SU-DHL-6 (cell line): ENCODE measurements around the gene DHRS13.

Experiments used
- CTCF ChIP-seq: fragments of 200-600 bp; sonication (generic); IDR thresholded peaks from one replicate; pipeline ENCODE4 v1.5.1; 2017; ENCODE audit warnings: antibody characterized with exemption, mild to moderate bottlenecking, low read length, moderate library complexity; ENCODE audit not compliant: insufficient read depth, poor library complexity, severe bottlenecking
- EZH2phosphoT487 ChIP-seq: fragments of 200-600 bp; sonication (generic), shearing (Covaris generic); conservative IDR thresholded peaks from 2 replicates; pipeline ENCODE4 v1.6.1; 2018; ENCODE audit warnings: mild to moderate bottlenecking, antibody characterized with exemption, low read length, moderate library complexity, mixed read lengths

DNA sequence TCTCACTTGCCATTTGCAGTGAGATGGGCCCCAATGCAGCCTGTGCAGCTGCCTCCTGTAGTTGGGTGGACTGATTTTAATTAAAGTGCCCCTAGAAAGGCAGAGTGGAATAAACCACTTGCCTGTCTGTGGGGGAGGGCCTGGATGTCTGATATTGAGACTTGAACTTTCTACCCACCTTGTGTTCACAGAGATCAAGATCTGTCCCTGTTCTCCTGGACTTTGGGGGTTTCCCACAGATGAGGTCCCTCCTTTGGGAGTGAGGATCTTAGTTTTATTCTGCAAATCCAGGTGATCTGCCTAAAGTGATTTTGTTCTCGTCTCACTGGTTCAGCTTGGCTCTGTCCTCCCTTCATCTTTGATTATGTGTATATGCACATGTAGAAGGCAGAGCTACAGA is 7.7 kb upstream of the DHRS13 start:
- TF ChIP-seq CTCF: no peak
- no peak for TF ChIP-seq EZH2phosphoT487
